Rectal smooth muscle tissue (tissue), 1 donor: ENCODE data around the gene PTK6.
"Not testable (repeated sequence)": the region's sequence is repeated elsewhere in the genome, so short reads cannot be mapped to it uniquely, and the experiment has no call there.

Experiments
- H3K27ac ChIP-seq: one replicate; pipeline ENCODE4 v1.7.0; 2013; ENCODE audit warnings: low read depth, low read length, inconsistent platforms
- H3K27me3 ChIP-seq: one replicate; pipeline ENCODE4 v1.7.0; 2013; ENCODE audit warnings: low read length; ENCODE audit not compliant: control insufficient read depth, insufficient read depth
- H3K36me3 ChIP-seq: one replicate; pipeline ENCODE4 v1.7.0; 2013; ENCODE audit warnings: low read length; ENCODE audit not compliant: control insufficient read depth, insufficient read depth
- H3K4me1 ChIP-seq: one replicate; pipeline ENCODE4 v1.7.0; 2013; ENCODE audit warnings: low read length; ENCODE audit not compliant: control insufficient read depth, insufficient read depth
- H3K4me3 ChIP-seq: one replicate; pipeline ENCODE4 v1.7.0; 2013; ENCODE audit warnings: low read length
- H3K9ac ChIP-seq: one replicate; pipeline ENCODE4 v1.7.0; 2013; ENCODE audit warnings: low read length

The PTK6 gene

GRCh38 chr20:63574156-63574828 is 37.1 kb upstream of the PTK6 start, which contains the start of gene HELZ2:
Gene HELZ2, minus strand, starts transcription at chr20:63574239. Its CDS starts 1,854 bp downstream, at chr20:63572385.
- peak within 1 kb of the TSS; percentile 89 for H3K4me3 ChIP-seq
- peaks cover 6% of the 10 kb centered on the region for H3K4me1 ChIP-seq
- peak within 1 kb of the TSS; percentile 97 for H3K9ac ChIP-seq
- H3K27ac ChIP-seq = peak within 1 kb of the TSS; percentile 68
- H3K27me3 ChIP-seq = peaks cover 3% of the 10 kb centered on the region
- H3K36me3 ChIP-seq = no peaks in the 10 kb centered on the region

- peaks cover 3% of the 10 kb centered on the region for H3K27me3 ChIP-seq
- H3K4me1 ChIP-seq = peaks cover 6% of the 10 kb centered on the region
- H3K4me3 ChIP-seq = peak overlapping the region; percentile 89
- no peaks in the 10 kb centered on the region for H3K36me3 ChIP-seq
- peak overlapping the region; percentile 30 for H3K27ac ChIP-seq
- peak overlapping the region; percentile 97 for H3K9ac ChIP-seq
These were observed 36.5 kb upstream of the PTK6 start for GRCh38 chr20:63573647-63574131.

GRCh38 chr20:63572788-63573646 is 35.8 kb upstream of the PTK6 start:
- peaks cover 6% of the 10 kb centered on the region for H3K4me1 ChIP-seq
- H3K36me3 ChIP-seq = no peaks in the 10 kb centered on the region
- peak overlapping the region; percentile 30 for H3K27ac ChIP-seq
- H3K27me3 ChIP-seq = no peaks in the 10 kb centered on the region
- H3K9ac ChIP-seq = peak overlapping the region; percentile 97
- peak overlapping the region; percentile 89 for H3K4me3 ChIP-seq

- no peak overlapping the region for H3K9ac ChIP-seq
- H3K36me3 ChIP-seq = no peaks in the 10 kb centered on the region
- no peaks in the 10 kb centered on the region for H3K27me3 ChIP-seq
- peaks cover 4% of the 10 kb centered on the region for H3K4me1 ChIP-seq
- H3K4me3 ChIP-seq = no peak overlapping the region
- no peak overlapping the region for H3K27ac ChIP-seq
These were observed 35.1 kb upstream of the PTK6 start for GRCh38 chr20:63572071-63572787.

GRCh38 chr20:63571087-63571478 is 33.9 kb upstream of the PTK6 start:
- H3K9ac ChIP-seq, H3K27me3 ChIP-seq, H3K4me3 ChIP-seq, H3K27ac ChIP-seq, H3K36me3 ChIP-seq, H3K4me1 ChIP-seq: not testable (repeated sequence)

- Histone ChIP-seq H3K27me3 (no peaks in the 10 kb centered on the region), H3K9ac (no peak overlapping the region), H3K27ac (no peak overlapping the region), H3K4me1 (peaks cover 4% of the 10 kb centered on the region), H3K36me3 (no peaks in the 10 kb centered on the region), H3K4me3 (no peak overlapping the region)
These were observed 33.3 kb upstream of the PTK6 start for GRCh38 chr20:63570281-63571086.

GRCh38 chr20:63568986-63569949 is 32.1 kb upstream of the PTK6 start:
- Histone ChIP-seq H3K4me3 (no peak overlapping the region), H3K9ac (no peak overlapping the region), H3K27ac (no peak overlapping the region), H3K4me1 (no peaks in the 10 kb centered on the region), H3K36me3 (no peaks in the 10 kb centered on the region), H3K27me3 (no peaks in the 10 kb centered on the region)

GRCh38 chr20:63568170-63568981 is 31.2 kb upstream of the PTK6 start:
- Histone ChIP-seq H3K9ac (no peak overlapping the region), H3K4me3 (peak overlapping the region; percentile 32), H3K27me3 (no peaks in the 10 kb centered on the region), H3K4me1 (no peaks in the 10 kb centered on the region), H3K36me3 (no peaks in the 10 kb centered on the region), H3K27ac (no peak overlapping the region)

GRCh38 chr20:63567386-63568169 is 30.4 kb upstream of the PTK6 start:
- no peaks in the 10 kb centered on the region for H3K4me1 ChIP-seq
- no peaks in the 10 kb centered on the region for H3K27me3 ChIP-seq
- peak overlapping the region; percentile 32 for H3K4me3 ChIP-seq
- no peaks in the 10 kb centered on the region for H3K36me3 ChIP-seq
- H3K9ac ChIP-seq = no peak overlapping the region
- H3K27ac ChIP-seq = no peak overlapping the region

- Histone ChIP-seq H3K27me3 (no peaks in the 10 kb centered on the region), H3K36me3 (peaks cover 4% of the 10 kb centered on the region), H3K27ac (no peak overlapping the region), H3K4me1 (no peaks in the 10 kb centered on the region), H3K9ac (no peak overlapping the region), H3K4me3 (no peak overlapping the region)
These were observed 29.9 kb upstream of the PTK6 start for GRCh38 chr20:63567136-63567385.
